KOPT-K1 (cell line): ENCODE data around the gene HOXA3.

ENCODE experiments used
- H3K27ac ChIP-seq: fragments of 200-600 bp; sonication (generic); 2 replicates; pipeline ENCODE4 v1.5.1; 2016; ENCODE audit warnings: antibody characterized with exemption, mild to moderate bottlenecking, low read depth, low read length; ENCODE audit not compliant: poor library complexity, severe bottlenecking
- H3K36me3 ChIP-seq: fragments of 200-600 bp; sonication (generic); 2 replicates; pipeline ENCODE4 v1.5.1; 2017; ENCODE audit warnings: antibody characterized with exemption, mild to moderate bottlenecking, low read length, moderate library complexity; ENCODE audit not compliant: insufficient read depth
- H3K9me3 ChIP-seq: fragments of 200-600 bp; sonication (generic); 2 replicates; pipeline ENCODE4 v1.5.1; 2017; ENCODE audit warnings: antibody characterized with exemption, low read length, mild to moderate bottlenecking; ENCODE audit not compliant: insufficient read depth, poor library complexity, severe bottlenecking

Gene HOXA3

GRCh38 chr7:27151931-27152815 lies at the start of gene HOXA3:
TSS of gene HOXA3 (minus strand) at chr7:27152583. CDS start at chr7:27110640, 41,943 bp downstream.
- peaks cover 22% of the 10 kb centered on the region for H3K9me3 ChIP-seq
- H3K36me3 ChIP-seq, result no peaks in the 10 kb centered on the region
- H3K27ac ChIP-seq, result no peak within 1 kb of the TSS

DNA sequence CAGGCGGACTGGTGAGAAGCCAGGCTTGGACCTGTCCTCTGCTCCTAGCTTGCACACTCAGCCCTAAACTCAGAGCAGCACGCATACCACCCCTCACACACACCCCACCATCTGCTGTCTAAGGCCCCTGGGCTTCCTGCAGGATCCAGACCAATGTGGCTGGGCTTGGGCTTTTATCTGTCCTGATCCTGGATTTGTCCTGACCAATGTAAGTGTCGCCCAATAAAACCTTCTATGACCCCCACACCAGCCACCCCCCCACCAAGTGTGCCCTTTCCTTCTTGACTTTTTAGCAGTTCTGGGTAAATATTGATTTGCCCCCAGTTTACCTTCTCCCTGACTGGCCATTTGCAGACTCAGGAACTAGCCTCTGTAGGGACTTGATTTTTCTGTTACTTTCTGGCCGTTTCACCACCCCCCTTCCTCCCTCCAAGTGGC lies 49.2 kb upstream of the HOXA3 start:
- no peaks in the 10 kb centered on the region for H3K9me3 ChIP-seq
- H3K36me3 ChIP-seq, result no peaks in the 10 kb centered on the region
- H3K27ac ChIP-seq, result no peak overlapping the region

- no peak overlapping the region for H3K27ac ChIP-seq
- H3K9me3 ChIP-seq, result no peaks in the 10 kb centered on the region
- H3K36me3 ChIP-seq, result no peaks in the 10 kb centered on the region
Measured at GRCh38 chr7:27200761-27201579, 48.6 kb upstream of the HOXA3 start.

DNA sequence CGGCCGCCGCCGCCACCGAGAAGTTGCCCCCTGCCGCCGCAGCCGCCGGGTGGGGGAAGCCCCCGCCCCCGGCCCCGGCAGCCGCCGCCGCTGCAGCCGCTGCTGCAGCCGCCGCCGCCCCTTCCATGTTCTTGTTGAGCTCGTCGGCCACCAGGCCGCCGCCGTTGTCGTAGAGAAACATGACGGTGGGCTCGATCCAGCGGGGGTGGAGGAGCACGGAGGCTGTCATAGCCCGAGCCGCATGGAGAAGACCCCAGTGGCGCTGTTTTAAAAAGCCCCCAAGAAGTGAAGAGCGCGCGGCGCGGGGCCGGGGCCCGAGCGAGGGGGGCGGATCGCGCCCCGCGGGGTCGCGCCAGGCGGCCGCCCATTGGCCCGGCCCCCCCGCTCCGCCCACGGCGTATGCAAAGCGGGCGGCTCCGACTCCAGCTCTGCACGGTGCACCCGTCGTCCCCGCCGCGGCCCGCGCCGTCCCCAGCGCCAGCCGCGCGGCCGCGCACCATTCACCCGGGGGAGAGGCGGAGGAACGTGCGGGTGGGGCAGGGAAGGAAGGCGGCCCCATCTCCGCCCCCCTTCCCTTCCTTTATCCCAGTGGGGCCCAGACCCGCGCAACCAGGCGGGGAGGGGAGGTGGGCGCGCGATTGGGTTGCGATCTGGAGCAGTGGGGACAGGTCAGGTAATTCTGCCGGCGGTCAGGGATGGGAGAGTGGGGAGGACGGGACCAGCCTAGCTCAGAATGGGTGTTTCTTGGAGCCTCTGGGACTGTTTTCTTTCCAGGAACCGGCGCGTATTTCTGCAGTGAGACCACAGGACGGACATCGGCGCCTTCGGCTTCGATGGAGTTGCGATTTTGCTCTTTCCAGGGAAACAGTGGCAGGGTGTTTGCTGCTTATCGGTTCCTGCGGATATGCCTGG lies 47.7 kb upstream of the HOXA3 start, which contains the start of gene HOXA13:
Gene HOXA13 (minus strand): TSS at position 243 of the 912 bp plus-strand sequence. CDS start 14 bp downstream, at position 229.
- Histone ChIP-seq H3K27ac (no peak within 1 kb of the TSS), H3K36me3 (no peaks in the 10 kb centered on the region), H3K9me3 (no peaks in the 10 kb centered on the region)

- Histone ChIP-seq H3K27ac (no peak overlapping the region), H3K9me3 (no peaks in the 10 kb centered on the region), H3K36me3 (no peaks in the 10 kb centered on the region)
Measured at GRCh38 chr7:27198871-27199801, 46.8 kb upstream of the HOXA3 start.

DNA sequence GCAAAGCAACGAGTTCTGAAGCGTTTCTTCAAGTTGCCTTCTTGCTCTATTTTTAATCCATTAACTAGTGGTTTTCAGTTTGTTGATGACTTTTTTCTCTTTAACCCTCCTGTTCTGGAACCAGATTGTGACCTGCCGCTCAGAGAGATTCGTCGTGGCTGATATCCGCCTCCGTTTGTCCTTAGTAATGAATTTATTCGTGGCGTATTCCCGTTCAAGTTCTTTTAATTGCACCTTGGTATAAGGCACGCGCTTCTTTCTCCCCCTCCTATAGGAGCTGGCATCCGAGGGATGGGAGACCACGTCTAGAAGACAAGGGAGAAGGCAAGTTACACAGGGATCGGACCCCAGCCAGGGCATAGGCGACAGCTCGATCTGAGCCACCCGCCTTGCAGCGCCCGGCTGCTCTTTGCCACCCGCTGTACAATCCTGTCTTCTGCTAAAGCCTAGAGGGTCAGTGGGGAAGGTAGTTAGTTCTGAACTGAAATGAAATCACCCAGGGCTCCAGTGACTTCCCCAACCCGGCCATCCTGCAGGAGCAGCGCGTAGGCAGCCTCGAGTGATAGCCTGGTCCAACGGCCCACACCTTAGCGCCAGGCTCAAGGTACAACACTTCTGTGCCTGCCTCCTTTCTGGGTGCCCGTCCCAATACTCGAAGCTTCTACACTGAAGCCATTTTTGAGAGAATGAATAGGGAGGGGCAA lies 45.9 kb upstream of the HOXA3 start:
- Histone ChIP-seq H3K9me3 (no peaks in the 10 kb centered on the region), H3K27ac (no peak overlapping the region), H3K36me3 (no peaks in the 10 kb centered on the region)

DNA sequence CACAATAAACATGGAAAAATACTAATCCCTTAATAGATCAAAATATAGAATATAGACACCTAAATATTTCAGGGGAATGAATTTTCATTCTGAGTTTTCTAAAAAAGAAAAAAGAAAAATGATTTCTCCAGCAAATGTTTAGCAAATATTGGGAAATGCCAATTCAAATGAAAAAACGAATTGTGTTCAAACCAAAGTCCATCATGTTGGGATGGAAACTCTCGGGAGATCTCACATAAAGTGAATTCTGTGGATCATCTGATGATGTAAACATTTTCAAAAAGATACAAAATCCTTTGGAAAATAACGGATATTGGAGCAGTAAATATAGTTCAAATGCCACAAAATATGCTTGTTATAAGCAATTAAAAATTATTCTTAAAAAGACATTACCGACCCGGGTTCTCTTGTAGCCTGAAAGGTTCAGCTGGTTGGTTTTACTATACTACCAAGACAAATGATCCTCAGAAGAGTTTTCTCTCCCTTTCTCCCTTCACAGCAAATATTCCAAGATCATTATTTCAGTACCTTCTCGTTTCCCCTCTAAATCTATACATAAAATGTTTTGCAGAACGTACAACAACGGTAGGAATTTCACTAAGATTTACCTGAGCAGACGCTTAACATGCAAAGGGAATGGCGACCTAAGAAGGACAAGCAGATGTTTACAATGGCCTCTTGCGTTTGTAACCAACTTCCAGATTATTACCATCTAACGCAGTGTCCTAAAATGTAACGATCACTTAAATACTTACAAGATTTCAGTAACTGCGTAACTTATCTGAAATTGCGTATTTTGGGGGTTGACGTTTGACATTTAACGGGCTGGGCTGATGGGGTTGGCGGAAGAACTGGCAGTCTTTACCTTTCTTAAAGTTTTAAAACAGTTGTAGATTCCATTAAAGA lies 45.0 kb upstream of the HOXA3 start:
- H3K36me3 ChIP-seq, result no peaks in the 10 kb centered on the region
- H3K27ac ChIP-seq, result no peak overlapping the region
- H3K9me3 ChIP-seq, result no peaks in the 10 kb centered on the region

GRCh38 chr7:27196287-27196767 lies 43.9 kb upstream of the HOXA3 start:
- Histone ChIP-seq H3K27ac (no peak overlapping the region), H3K9me3 (no peaks in the 10 kb centered on the region), H3K36me3 (no peaks in the 10 kb centered on the region)

GRCh38 chr7:27194686-27195379 lies 42.5 kb upstream of the HOXA3 start:
- H3K27ac ChIP-seq, result no peak overlapping the region

DNA sequence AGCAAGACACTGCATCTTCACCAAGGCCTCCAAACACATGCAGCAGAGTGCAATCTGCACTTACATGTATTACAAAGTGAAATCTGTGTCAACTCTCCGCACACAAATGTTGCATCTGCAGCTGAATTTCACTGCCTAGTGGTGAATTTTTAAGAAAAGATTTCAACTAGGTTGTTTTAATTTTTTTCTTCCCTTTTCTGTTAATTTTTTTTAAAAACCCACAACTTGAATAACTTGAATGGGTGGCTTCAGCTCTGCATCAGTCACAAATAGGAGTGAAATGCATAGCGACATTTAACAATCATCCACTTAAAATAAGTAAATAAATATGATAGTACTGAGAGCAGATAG lies 41.6 kb upstream of the HOXA3 start:
- no peaks in the 10 kb centered on the region for H3K36me3 ChIP-seq
- no peak overlapping the region for H3K27ac ChIP-seq

More at GRCh38 chr7:27194686-27195379, 42.5 kb upstream of the HOXA3 start:
- Histone ChIP-seq H3K36me3 (no peaks in the 10 kb centered on the region), H3K9me3 (no peaks in the 10 kb centered on the region)

DNA sequence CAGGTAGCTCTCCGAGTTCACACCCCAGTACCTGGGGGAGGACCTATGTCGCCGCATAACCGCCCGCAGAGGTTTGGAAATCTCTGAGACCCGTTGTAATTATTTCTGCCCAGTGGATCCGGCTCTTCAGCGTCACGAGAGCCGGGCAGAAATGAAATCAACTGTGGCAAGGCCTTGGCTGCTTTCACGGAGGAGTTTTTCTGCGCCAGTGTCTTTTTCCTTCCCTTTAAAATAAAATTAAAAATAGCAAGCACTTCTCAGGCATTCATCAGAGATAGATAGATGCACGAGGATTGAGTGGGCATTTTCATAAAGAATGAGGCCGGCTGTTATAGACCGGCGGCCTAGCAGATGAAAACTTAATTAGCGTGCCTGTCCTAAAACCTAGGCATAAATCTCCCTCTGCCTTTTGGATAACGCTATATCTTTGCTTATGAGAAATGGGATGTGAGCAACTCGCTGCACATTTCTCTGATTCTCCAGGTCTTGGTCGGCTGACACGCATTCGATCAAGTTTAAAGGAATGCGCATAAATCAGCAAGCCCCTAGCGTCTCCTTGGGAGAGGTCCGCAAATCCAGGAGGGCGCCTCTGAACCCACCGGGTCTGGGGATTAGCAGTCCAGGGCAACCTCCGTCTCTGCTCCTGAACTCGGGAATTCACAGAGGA lies 41.1 kb upstream of the HOXA3 start:
- H3K36me3 ChIP-seq, result no peaks in the 10 kb centered on the region
- H3K27ac ChIP-seq, result no peak overlapping the region
- no peaks in the 10 kb centered on the region for H3K9me3 ChIP-seq

More for the DNA sequence above, 41.6 kb upstream of the HOXA3 start:
- no peaks in the 10 kb centered on the region for H3K9me3 ChIP-seq
